ENCODE results near the gene RHBDD1. TPM values are rescaled to one million over a fixed set of nuclear protein-coding genes. Genes with fewer than 3 reads are reported as not detected.

The RHBDD1 gene
- total RNA-seq, 2 donors from 2014 or later = 35.5 to 57.1 TPM

DNA sequence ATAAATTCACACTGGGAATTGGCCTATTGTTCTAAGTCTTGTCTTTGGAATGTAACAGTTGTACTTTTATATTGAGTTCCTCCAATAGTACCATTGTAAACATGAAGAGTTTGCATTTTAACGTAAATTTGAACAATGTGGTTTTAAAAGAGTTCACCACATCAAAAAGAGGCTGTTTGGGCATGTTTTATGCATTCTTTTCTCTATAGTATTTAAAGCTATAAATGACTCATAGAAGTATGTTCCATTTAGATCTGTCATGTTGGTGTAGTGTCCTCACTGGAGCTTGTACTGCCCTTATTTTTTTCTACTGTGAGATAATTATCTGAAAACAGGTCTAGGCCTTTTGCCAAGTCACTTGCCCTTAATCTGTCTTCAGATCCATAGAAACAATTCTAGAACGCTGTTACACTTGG, 141.9 kb downstream of the RHBDD1 start:
- Mint-ChIP-seq H3K36me3 (ENCODE audit: low read depth) (peaks cover 11% of the 10 kb centered on the region), H3K27ac (no peak overlapping the region), H3K4me1 (peaks cover 10% of the 10 kb centered on the region), H3K4me3 (no peak overlapping the region), H3K27me3 (no peaks in the 10 kb centered on the region), H3K9me3 (no peaks in the 10 kb centered on the region)
- ATAC-seq (replicated peaks) = no peak

DNA sequence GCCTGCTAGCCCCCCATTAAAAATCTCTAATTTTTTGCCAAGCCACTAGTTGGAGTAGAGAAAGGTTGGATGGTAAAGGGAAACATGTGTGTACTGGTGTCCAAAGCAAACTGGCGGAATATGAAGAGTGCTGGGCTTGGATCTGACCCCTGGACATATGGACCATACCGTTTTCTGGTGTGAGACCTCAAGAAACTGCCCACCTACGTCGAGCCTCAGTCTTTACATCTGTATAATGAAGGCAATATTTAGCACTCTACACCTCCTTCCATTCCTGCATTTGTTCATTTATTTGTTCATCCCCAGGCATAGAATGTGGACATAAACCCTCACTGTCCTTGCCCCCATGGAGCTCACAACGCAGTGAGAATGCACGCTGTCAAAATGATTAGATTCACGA, 142.4 kb downstream of the RHBDD1 start:
- ATAC-seq (replicated peaks) = no peak
- H3K27me3 Mint-ChIP-seq = no peaks in the 10 kb centered on the region
- no peak overlapping the region for H3K4me3 Mint-ChIP-seq
- H3K36me3 Mint-ChIP-seq (ENCODE audit: low read depth) = peaks cover 6% of the 10 kb centered on the region
- H3K9me3 Mint-ChIP-seq = no peaks in the 10 kb centered on the region
- peaks cover 10% of the 10 kb centered on the region for H3K4me1 Mint-ChIP-seq
- peak overlapping the region; percentile 16 for H3K27ac Mint-ChIP-seq

DNA sequence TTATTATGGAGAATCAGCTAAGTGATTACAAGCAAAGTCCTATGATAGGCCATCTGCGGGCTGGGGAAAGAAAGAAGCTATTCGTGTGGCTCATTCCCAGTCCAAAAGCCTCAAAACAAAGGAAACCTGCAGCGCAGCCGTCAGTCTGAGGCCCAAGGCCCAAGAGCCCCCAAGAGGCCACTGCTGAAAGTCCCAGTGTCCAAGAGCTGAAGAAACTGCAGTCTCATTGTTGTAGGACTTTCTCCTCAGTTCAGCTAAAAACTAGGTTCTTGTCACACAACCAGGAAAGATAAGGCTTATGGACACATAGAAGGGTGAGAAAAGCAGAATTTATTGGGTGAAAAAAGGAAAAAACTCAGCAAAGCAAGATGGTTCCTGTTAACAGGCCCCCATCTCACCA, 143.2 kb downstream of the RHBDD1 start:
- no peaks in the 10 kb centered on the region for H3K27me3 Mint-ChIP-seq
- ATAC-seq (replicated peaks) = no peak
- peaks cover 10% of the 10 kb centered on the region for H3K4me1 Mint-ChIP-seq
- H3K4me3 Mint-ChIP-seq = no peak overlapping the region
- H3K27ac Mint-ChIP-seq = peak overlapping the region; percentile 16
- no peaks in the 10 kb centered on the region for H3K9me3 Mint-ChIP-seq
- H3K36me3 Mint-ChIP-seq (ENCODE audit: low read depth) = no peaks in the 10 kb centered on the region

DNA sequence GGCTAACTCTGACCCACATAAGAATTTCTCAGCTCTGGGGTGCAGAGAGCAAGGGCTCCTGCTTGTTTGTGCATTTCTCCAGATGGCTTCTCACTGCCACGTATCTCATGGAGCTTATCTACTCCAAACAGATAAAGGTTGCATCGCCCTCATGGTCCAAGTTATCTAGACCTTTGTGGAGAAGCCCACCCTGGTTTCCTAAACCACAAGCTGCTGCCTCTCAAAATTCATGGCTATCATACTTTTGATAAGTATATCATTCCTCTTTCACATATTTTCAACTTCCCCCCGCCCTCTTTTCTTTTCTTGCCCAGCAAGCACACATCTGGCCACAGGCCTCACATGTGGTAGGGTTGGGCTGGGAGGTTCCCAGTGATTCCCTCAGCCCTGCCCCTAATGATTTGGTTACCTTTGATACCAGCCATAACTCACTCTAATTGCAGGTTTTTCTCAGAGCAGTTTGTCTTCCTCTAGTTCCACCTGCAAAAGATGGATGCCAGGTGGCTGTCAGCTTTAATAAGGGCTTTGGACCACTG, 146.0 kb downstream of the RHBDD1 start:
- Mint-ChIP-seq H3K36me3 (ENCODE audit: low read depth) (no peaks in the 10 kb centered on the region), H3K27me3 (no peaks in the 10 kb centered on the region), H3K4me3 (no peak overlapping the region), H3K9me3 (no peaks in the 10 kb centered on the region), H3K4me1 (peaks cover 15% of the 10 kb centered on the region), H3K27ac (no peak overlapping the region)
- no peak for ATAC-seq (replicated peaks)

DNA sequence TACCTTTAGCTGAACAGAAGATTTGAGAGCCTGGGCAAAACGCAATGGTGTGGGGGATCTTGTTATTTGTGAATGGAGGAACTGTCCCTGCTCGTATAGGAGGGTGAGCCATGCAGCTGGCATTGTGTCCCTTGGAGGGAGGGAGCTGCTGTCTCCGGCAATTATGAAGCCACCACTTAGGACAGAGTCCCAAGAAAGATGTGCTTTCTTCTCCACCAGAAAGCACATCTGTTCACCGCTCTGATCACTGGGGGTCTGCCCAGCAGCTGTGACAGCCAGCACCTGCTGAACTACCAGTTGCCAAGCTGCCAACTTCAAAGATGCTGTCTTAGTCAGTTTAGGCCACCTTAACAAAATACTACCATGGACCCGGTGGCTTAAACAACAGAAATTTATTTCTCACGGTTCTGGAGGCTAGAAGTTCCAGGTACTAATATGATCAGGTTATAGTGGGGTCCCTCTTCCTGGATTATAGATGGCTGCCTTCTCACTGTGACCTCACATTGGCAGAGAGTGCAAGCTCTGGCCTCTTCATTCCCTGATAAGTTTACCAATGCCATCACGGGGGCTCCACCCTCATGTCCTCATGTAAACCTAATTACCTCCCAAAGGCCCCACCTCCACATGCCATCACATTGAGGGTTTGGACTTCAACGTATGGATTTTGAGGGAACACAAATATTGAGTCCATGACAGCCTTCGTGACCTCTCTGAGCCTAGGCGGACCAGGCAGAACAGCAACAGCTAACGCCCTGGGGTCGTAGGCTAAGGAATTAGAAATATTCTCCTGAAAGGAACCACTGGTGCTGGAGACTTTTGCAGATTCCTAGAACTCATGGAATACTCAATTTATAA, 148.3 kb downstream of the RHBDD1 start:
- Mint-ChIP-seq H3K27ac (peak overlapping the region; percentile 73), H3K9me3 (no peaks in the 10 kb centered on the region), H3K4me3 (no peak overlapping the region), H3K4me1 (peaks cover 10% of the 10 kb centered on the region), H3K27me3 (no peaks in the 10 kb centered on the region), H3K36me3 (ENCODE audit: low read depth) (peaks cover 3% of the 10 kb centered on the region)
- no peak for ATAC-seq (replicated peaks)

DNA sequence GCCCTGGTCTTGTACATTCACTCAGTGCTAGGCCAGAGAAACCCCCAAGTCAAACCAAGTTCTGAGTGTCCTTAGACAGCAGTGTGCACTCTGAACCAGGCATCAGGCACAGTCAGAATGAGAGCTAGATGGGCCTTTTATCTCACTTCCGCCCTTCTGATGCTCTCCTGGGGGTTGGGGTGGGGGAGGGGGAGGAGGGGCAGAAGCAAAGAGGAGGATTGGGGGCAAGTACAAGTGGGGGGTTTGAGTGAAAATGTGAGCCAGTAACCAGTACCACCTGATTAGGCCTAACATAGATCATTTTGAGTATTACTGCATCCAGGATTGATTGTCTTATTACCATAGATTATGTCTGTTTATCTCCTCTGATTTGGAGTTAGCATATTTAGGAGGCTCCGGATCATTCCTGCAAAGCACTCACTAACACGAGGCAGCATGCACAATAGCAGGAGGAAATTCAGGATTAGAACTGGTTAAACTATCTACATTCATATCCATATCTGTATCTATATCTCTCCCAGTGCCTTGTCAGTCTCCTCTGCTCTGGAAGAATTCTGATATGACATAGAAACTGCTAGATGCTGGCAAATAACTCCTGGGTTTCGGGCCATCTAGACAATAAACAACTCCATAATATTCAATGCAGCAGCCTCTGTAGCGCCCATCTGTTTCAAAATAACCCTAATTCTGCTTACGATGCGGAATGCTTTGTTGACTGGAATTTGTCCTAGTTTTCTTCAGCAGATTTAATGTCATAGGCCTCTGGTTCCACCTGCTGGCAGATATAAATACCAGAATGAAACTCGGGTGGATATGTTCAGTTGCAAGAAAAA, 149.1 kb downstream of the RHBDD1 start:
- Mint-ChIP-seq H3K4me3 (no peak overlapping the region), H3K9me3 (no peaks in the 10 kb centered on the region), H3K27ac (peak overlapping the region; percentile 73), H3K36me3 (ENCODE audit: low read depth) (peaks cover 9% of the 10 kb centered on the region), H3K4me1 (peaks cover 10% of the 10 kb centered on the region), H3K27me3 (no peaks in the 10 kb centered on the region)
- ATAC-seq (replicated peaks) = peak; percentile 90

DNA sequence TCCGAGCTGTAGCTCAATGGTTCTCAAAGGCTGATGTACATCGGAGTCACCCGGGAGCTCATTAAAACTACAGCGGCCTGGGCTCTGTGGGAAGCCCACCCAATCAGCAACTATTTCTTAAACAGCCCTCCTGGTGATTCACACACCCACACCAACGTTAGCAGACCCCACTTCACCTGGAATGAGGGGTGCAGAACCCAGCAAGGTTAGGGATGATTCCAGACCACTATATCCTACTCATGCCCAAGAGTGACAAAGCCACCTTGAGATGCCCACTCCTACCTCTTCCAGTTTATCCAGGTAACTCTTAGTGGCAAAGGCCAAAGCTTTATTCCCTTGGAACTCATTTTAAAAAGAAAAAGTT, 149.7 kb downstream of the RHBDD1 start:
- H3K27me3 Mint-ChIP-seq = no peaks in the 10 kb centered on the region
- peak overlapping the region; percentile 73 for H3K27ac Mint-ChIP-seq
- H3K36me3 Mint-ChIP-seq (ENCODE audit: low read depth) = peaks cover 15% of the 10 kb centered on the region
- no peak for ATAC-seq (replicated peaks)
- no peaks in the 10 kb centered on the region for H3K9me3 Mint-ChIP-seq
- H3K4me3 Mint-ChIP-seq = no peak overlapping the region
- peaks cover 10% of the 10 kb centered on the region for H3K4me1 Mint-ChIP-seq

DNA sequence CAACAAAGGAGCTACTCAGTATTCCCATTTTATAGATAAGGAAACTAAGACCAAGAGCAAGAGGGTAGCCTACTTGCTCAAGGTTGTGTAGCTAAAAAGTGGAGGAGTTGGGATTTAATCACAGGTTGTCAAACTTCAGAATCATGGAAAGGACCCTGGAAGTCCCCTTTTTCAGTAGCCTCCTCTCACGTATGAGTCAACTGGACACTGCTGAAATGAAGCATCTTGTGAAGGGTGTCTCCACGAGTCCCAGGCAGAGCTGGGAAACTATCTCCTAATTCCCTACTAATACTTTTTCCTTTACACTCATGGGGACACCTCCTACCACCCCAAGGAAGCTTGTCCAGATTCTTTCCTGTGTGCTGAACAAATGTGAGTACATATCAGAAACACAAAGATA, 155.8 kb downstream of the RHBDD1 start:
- Mint-ChIP-seq H3K27ac (no peak overlapping the region), H3K27me3 (no peaks in the 10 kb centered on the region), H3K4me3 (no peak overlapping the region), H3K9me3 (no peaks in the 10 kb centered on the region), H3K36me3 (ENCODE audit: low read depth) (peaks cover 35% of the 10 kb centered on the region), H3K4me1 (peaks cover 18% of the 10 kb centered on the region)
- ATAC-seq (replicated peaks) = no peak

DNA sequence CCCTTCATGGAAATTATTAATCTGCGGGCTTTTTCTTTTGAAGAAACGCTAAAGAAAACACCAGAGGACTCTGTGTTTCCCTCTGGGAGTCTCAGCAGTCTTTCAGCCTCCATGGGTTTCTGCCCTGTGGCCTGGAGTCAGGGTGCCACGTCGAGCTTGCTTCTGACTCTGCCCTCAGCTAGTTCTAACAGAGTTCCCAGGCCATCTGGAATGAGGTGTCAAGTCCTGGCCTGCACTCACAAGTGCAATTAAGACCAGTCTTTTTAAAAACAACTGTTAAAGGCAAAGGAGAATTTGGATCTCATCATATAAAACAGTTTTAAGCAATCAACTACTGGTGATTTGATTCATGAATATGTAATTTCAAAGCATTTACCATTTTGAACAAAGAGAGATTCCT, 157.3 kb downstream of the RHBDD1 start:
- Mint-ChIP-seq H3K27me3 (no peaks in the 10 kb centered on the region), H3K36me3 (ENCODE audit: low read depth) (peaks cover 35% of the 10 kb centered on the region), H3K27ac (no peak overlapping the region), H3K4me3 (no peak overlapping the region), H3K9me3 (no peaks in the 10 kb centered on the region), H3K4me1 (peaks cover 18% of the 10 kb centered on the region)
- ATAC-seq (replicated peaks) = no peak

DNA sequence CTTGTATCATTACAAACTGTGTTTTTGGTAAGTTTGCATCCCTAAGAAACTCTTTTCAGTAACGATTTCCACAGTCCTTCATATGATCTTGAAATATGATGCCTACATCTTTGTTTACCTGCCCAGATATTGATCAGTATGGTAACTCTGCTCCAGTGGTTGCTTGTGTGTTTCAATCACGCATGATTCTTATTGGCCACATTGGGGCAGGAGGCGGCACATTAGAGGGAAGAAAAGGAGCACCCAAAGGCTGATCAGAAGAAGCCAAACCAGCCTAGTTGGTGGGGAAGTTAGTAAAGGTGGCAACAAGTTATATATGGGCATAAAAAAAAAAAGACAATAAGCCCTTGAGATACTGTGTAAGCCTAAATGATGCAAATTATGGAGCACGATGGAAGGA, 158.9 kb downstream of the RHBDD1 start:
- ATAC-seq (replicated peaks) = peak; percentile 10
- Mint-ChIP-seq H3K36me3 (ENCODE audit: low read depth) (peaks cover 42% of the 10 kb centered on the region), H3K27me3 (no peaks in the 10 kb centered on the region), H3K9me3 (no peaks in the 10 kb centered on the region), H3K27ac (no peak overlapping the region), H3K4me3 (peak overlapping the region; percentile 7), H3K4me1 (peaks cover 18% of the 10 kb centered on the region)

DNA sequence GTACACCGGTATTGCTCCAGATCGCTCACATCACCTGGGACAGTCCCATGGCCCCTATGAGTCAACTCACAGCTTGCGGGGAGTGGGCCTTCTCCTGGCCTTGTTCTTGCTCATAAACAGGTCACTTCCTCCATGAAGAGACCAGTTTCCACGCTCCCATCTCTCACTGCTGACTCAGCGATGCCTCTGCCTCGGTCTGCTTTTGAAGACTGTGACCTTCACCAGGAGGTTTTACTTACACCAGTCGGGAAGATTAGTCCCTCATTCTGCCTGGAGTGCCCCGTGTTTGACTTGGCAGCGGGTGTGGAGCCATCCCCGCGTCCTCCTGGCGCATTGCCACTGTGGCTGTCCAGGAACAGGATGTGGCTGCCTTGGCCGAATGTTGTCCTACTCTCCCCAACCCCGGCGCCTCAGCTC, 159.8 kb downstream of the RHBDD1 start:
- peak; percentile 100 for ATAC-seq (replicated peaks)
- no peaks in the 10 kb centered on the region for H3K27me3 Mint-ChIP-seq
- peak overlapping the region; percentile 34 for H3K27ac Mint-ChIP-seq
- peaks cover 44% of the 10 kb centered on the region for H3K36me3 Mint-ChIP-seq (ENCODE audit: low read depth)
- H3K4me1 Mint-ChIP-seq = peaks cover 18% of the 10 kb centered on the region
- peak overlapping the region; percentile 7 for H3K4me3 Mint-ChIP-seq
- no peaks in the 10 kb centered on the region for H3K9me3 Mint-ChIP-seq

DNA sequence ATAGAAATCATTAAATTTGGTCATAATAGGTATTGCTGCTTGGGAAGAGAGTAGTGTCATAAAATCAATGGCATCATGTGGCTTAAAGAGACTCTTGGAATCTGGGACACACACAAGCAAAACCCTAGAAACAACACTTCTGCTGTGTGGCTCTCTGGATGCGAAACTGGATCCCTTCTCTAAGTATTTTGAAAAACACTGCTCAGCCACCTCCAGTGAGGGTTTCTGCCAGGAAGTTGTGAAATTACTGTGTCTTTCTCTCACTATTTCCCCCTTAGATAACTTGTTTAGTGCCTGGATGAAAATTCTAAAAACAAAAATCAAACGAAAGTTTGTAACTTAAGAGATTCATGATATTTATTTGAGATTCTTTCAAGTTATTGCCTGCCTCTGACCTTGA, 163.8 kb downstream of the RHBDD1 start:
- no peaks in the 10 kb centered on the region for H3K27me3 Mint-ChIP-seq
- H3K36me3 Mint-ChIP-seq (ENCODE audit: low read depth) = peaks cover 44% of the 10 kb centered on the region
- no peak overlapping the region for H3K27ac Mint-ChIP-seq
- H3K4me1 Mint-ChIP-seq = peaks cover 11% of the 10 kb centered on the region
- no peak for ATAC-seq (replicated peaks)
- H3K9me3 Mint-ChIP-seq = no peaks in the 10 kb centered on the region
- no peak overlapping the region for H3K4me3 Mint-ChIP-seq

DNA sequence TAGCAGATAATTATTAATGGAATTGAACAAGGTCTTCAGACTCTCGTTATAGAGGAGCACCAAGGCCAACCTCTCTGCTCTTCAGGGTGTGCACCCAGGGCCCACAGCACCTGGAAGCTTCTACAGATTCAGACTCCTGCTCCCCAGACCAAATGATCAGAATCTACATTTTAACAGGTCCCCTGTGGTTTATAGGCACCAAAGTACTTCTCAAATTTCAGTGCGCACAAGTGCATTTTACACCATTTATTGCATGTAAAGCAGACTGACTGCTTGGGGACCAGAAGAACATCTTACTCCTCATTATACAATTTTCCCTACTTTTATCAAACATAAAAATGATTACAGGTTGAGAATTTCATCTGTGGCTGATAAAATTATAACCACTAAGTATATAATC, 164.3 kb downstream of the RHBDD1 start:
- Mint-ChIP-seq H3K27ac (no peak overlapping the region), H3K27me3 (no peaks in the 10 kb centered on the region), H3K4me3 (no peak overlapping the region), H3K4me1 (peaks cover 8% of the 10 kb centered on the region), H3K9me3 (no peaks in the 10 kb centered on the region), H3K36me3 (ENCODE audit: low read depth) (peaks cover 42% of the 10 kb centered on the region)
- ATAC-seq (replicated peaks) = no peak

DNA sequence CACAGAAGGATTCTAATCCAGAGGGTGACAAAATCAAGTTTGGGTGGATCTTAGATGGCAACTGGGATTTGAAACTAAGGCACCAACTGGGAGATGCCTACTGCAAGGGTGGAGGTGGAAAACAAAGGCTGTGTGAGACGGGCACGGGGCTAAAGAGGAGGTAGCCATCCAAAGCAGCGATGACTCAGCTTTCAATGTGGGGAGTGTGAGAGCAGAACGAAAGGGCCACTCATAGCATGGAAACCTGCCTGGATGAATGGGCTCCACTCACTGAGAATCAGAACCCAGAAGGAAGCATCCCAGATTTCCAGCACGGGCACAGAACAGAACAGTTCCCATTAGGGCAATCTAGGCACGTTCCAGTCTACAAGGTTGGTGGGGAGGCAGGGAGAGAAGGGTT, 168.6 kb downstream of the RHBDD1 start:
- no peak overlapping the region for H3K4me3 Mint-ChIP-seq
- H3K27ac Mint-ChIP-seq = no peak overlapping the region
- H3K9me3 Mint-ChIP-seq = no peaks in the 10 kb centered on the region
- H3K36me3 Mint-ChIP-seq (ENCODE audit: low read depth) = peaks cover 14% of the 10 kb centered on the region
- H3K4me1 Mint-ChIP-seq = no peaks in the 10 kb centered on the region
- no peak for ATAC-seq (replicated peaks)
- no peaks in the 10 kb centered on the region for H3K27me3 Mint-ChIP-seq
